Neural progenitor cell (in vitro differentiated cells): ENCODE data around the gene POC1A. TPM values are rescaled to one million over a fixed set of nuclear protein-coding genes. Genes with fewer than 3 reads are reported as not detected.
A peak's percentile ranks its signal among the peaks of the same experiment; 100 is the strongest.
"Not testable (repeated sequence)": the region's sequence is repeated elsewhere in the genome, so short reads cannot be mapped to it uniquely, and the experiment has no call there.

Experiments used
- DNase-seq: peaks from one replicate; pipeline ENCODE4 v3.0.0-alpha.2; 2016; ENCODE audit warnings: low spot score
- H2AFZ ChIP-seq: fragments of 200-600 bp; sonication (generic); replicated peaks from 2 replicates; pipeline ENCODE4 v1.6.1; 2016; ENCODE audit warnings: antibody characterized with exemption
- H3F3A ChIP-seq: fragments of 200-600 bp; sonication (generic); 2 replicates; pipeline ENCODE4 v1.6.1; 2016; ENCODE audit warnings: antibody characterized with exemption, low read depth
- H3K27ac ChIP-seq: fragments of 200-600 bp; sonication (generic); 2 replicates; pipeline ENCODE4 v1.5.1; 2016; ENCODE audit warnings: mild to moderate bottlenecking
- H3K27me3 ChIP-seq: fragments of 200-600 bp; sonication (generic); 2 replicates; pipeline ENCODE4 v1.6.1; 2016; ENCODE audit warnings: mild to moderate bottlenecking, moderate library complexity
- H3K36me3 ChIP-seq: fragments of 200-600 bp; sonication (generic); 2 replicates; pipeline ENCODE4 v1.5.1; 2016
- H3K4me1 ChIP-seq: fragments of 200-600 bp; sonication (generic); 2 replicates; pipeline ENCODE4 v1.6.1; 2016; ENCODE audit warnings: mixed run types
- H3K4me2 ChIP-seq: fragments of 200-600 bp; sonication (generic); 2 replicates; pipeline ENCODE4 v1.6.1; 2016
- H3K4me3 ChIP-seq: fragments of 200-600 bp; sonication (generic); 2 replicates; pipeline ENCODE4 v1.5.1; 2016
- H3K79me2 ChIP-seq: fragments of 200-600 bp; sonication (generic); 2 replicates; pipeline ENCODE4 v1.6.1; 2016; ENCODE audit warnings: low read depth
- H3K9ac ChIP-seq: fragments of 200-600 bp; sonication (generic); 2 replicates; pipeline ENCODE4 v1.6.1; 2016
- H3K9me3 ChIP-seq: fragments of 200-600 bp; sonication (generic); 2 replicates; pipeline ENCODE4 v1.5.1; 2016; ENCODE audit warnings: low read depth
- H4K20me1 ChIP-seq: fragments of 200-600 bp; sonication (generic); 2 replicates; pipeline ENCODE4 v1.6.1; 2016; ENCODE audit warnings: low read depth
- H3K27ac Mint-ChIP-seq: 3 replicates; pipeline ENCODE4 v1.8.0; 2021; ENCODE audit warnings: mixed read lengths
- H3K27me3 Mint-ChIP-seq: 2 replicates; pipeline ENCODE4 v1.8.0; 2022; ENCODE audit warnings: low read depth, mild to moderate bottlenecking, inconsistent platforms, moderate library complexity, mixed read lengths; ENCODE audit not compliant: insufficient read depth
- H3K36me3 Mint-ChIP-seq: 3 replicates; pipeline ENCODE4 v1.8.0; 2021; ENCODE audit warnings: mixed read lengths
- H3K4me1 Mint-ChIP-seq: 3 replicates; pipeline ENCODE4 v1.8.0; 2021; ENCODE audit warnings: mixed read lengths
- H3K4me3 Mint-ChIP-seq: 3 replicates; pipeline ENCODE4 v1.8.0; 2021; ENCODE audit warnings: mild to moderate bottlenecking, moderate library complexity, mixed read lengths
- H3K9me3 Mint-ChIP-seq: 3 replicates; pipeline ENCODE4 v1.8.0; 2020; ENCODE audit warnings: mixed read lengths
- EZH2 ChIP-seq: fragments of 200-600 bp; sonication (generic); IDR thresholded peaks from 2 replicates; pipeline ENCODE4 v1.6.1; 2017; ENCODE audit warnings: antibody characterized with exemption, mild to moderate bottlenecking, moderate library complexity
- EZH2phosphoT487 ChIP-seq: fragments of 200-600 bp; sonication (generic); IDR thresholded peaks from 2 replicates; pipeline ENCODE4 v1.6.1; 2017; ENCODE audit warnings: antibody characterized with exemption
- total RNA-seq: library from RNA; depleted of rRNA; stranded (reverse); fragments of >200 nt; gene quantifications from 2 replicates; pipeline ENCODE4 v1.2.3, GENCODE V29; 2015; ENCODE audit warnings: low replicate concordance
- TF ChIP-seq, protein P1 (sequence below): fragments of 200-600 bp; sonication (generic); IDR thresholded peaks from 2 replicates; pipeline ENCODE4 v1.5.1; 2017; ENCODE audit warnings: antibody characterized with exemption, mild to moderate bottlenecking

POC1A gene
- total RNA-seq, 1 donor from 2014 or later, result 10.3 TPM

DNA sequence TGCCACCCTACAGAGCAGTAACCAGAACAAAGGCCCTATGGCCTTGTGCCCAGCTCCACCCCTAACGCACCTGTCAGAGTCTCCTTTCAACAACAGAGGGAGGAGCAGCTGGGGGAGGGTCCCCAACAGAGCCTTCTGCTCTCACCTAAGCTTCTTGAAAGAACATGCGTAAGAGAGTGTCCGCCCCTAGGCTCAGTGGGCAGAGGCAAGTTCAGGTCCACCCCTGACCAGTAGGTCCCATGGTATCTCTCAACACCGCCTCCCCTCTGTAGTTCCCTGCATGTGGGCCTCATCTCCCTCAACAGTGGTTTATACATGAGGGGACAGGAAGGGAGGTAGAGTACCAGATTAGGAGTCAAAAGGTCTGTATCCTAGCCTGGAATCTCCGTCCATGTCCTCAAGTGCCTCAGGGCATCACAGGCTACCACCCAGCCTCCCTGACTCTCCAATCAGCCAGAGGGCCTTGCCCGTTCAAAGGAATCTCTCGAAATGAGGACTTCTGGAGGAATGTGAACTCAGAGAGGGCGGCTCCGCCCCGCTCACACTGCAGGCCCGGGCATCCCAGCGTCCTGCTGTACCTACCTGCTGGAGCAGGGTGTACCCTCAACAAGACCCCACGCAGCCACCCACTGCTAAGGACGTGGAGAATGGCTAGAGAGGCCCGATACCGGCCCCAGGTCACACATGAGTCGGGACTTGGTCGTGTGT is 680 bp downstream of the POC1A start:
- Histone ChIP-seq H3F3A (peaks cover 17% of the 10 kb centered on the region), H3K4me1 (peaks cover 8% of the 10 kb centered on the region), H3K27ac (no peak overlapping the region), H3K79me2 (peaks cover 31% of the 10 kb centered on the region), H3K9ac (peak overlapping the region; percentile 58), H4K20me1 (peaks cover 4% of the 10 kb centered on the region), H3K4me2 (peak overlapping the region; percentile 91), H3K4me3 (peak overlapping the region; percentile 80), H3K36me3 (no peaks in the 10 kb centered on the region), H3K27me3 (no peaks in the 10 kb centered on the region), H2AFZ (peak overlapping the region; percentile 97), H3K9me3 (no peaks in the 10 kb centered on the region)
- peaks cover 6% of the 10 kb centered on the region for H3K36me3 Mint-ChIP-seq
- H3K27me3 Mint-ChIP-seq, result no peaks in the 10 kb centered on the region
- no peaks in the 10 kb centered on the region for H3K9me3 Mint-ChIP-seq
- peak; percentile 54 for DNase-seq
- H3K4me1 Mint-ChIP-seq, result peaks cover 17% of the 10 kb centered on the region
- peak overlapping the region; percentile 96 for H3K4me3 Mint-ChIP-seq
- no peak for TF ChIP-seq EZH2phosphoT487
- TF ChIP-seq, protein P1, sequence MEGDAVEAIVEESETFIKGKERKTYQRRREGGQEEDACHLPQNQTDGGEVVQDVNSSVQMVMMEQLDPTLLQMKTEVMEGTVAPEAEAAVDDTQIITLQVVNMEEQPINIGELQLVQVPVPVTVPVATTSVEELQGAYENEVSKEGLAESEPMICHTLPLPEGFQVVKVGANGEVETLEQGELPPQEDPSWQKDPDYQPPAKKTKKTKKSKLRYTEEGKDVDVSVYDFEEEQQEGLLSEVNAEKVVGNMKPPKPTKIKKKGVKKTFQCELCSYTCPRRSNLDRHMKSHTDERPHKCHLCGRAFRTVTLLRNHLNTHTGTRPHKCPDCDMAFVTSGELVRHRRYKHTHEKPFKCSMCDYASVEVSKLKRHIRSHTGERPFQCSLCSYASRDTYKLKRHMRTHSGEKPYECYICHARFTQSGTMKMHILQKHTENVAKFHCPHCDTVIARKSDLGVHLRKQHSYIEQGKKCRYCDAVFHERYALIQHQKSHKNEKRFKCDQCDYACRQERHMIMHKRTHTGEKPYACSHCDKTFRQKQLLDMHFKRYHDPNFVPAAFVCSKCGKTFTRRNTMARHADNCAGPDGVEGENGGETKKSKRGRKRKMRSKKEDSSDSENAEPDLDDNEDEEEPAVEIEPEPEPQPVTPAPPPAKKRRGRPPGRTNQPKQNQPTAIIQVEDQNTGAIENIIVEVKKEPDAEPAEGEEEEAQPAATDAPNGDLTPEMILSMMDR, result no peak
- no peak for TF ChIP-seq EZH2
- no peak overlapping the region for H3K27ac Mint-ChIP-seq

DNA sequence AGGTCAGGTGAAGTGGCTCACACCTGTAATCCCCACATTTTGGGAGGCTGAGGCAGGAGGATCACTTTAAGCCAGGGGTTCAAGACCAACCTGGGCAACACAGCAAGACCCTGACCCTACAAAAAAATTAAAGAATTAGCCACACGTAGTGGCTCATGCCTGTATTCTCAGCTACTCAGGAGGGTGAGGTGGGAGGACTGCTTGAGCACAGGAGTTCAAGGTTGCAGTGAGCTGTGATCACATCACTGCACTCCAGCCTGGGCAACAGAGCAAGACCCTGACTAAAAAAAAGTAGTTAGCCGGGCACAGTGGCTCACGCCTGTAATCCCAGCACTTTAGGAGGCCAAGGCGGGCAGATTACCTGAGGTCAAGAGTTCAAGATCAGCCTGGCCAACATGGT is 2.2 kb downstream of the POC1A start:
- not testable (repeated sequence) for H3K27ac ChIP-seq, H3K36me3 ChIP-seq, H3K9me3 ChIP-seq, H3K36me3 Mint-ChIP-seq, H3K27ac Mint-ChIP-seq, H4K20me1 ChIP-seq, H3K9me3 Mint-ChIP-seq, H3K4me1 ChIP-seq, DNase-seq, H3K4me2 ChIP-seq, H3K4me3 ChIP-seq, H3K9ac ChIP-seq, H3K27me3 ChIP-seq, H3K27me3 Mint-ChIP-seq, H2AFZ ChIP-seq
- H3K4me1 Mint-ChIP-seq, result peaks cover 17% of the 10 kb centered on the region
- Histone ChIP-seq H3K79me2 (peaks cover 31% of the 10 kb centered on the region), H3F3A (peaks cover 17% of the 10 kb centered on the region)
- H3K4me3 Mint-ChIP-seq, result peak overlapping the region; percentile 63

DNA sequence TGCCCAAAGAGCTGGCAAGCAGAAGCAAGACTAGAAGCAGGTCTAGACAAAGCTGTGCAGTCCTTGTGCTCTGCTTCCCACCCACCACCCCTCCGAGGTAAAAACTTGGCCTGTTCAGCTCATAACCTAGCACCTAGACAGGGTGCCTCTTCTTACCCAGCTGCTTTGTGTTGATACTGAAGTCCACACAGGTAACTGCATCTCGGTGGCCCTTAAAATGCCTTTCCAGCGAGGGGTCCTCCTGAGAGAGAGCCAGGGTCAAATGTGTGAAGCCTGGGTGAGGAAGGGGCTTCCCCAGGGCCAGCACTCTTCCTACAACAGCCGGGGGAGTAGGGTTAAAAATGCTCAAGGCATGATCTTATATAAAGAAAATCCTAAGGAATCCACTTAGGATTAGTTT is 3.4 kb downstream of the POC1A start:
- H3K27ac Mint-ChIP-seq, result no peak overlapping the region
- H3K36me3 ChIP-seq, result no peaks in the 10 kb centered on the region
- peaks cover 4% of the 10 kb centered on the region for H4K20me1 ChIP-seq
- no peaks in the 10 kb centered on the region for H3K9me3 ChIP-seq
- H3K9ac ChIP-seq, result no peak overlapping the region
- H3K27ac ChIP-seq, result no peak overlapping the region
- H2AFZ ChIP-seq, result no peak overlapping the region
- no peak overlapping the region for H3K4me3 ChIP-seq
- H3K27me3 Mint-ChIP-seq, result no peaks in the 10 kb centered on the region
- H3K36me3 Mint-ChIP-seq, result peaks cover 6% of the 10 kb centered on the region
- H3K4me1 Mint-ChIP-seq, result peaks cover 17% of the 10 kb centered on the region
- H3K27me3 ChIP-seq, result no peaks in the 10 kb centered on the region
- H3K79me2 ChIP-seq, result peaks cover 31% of the 10 kb centered on the region
- H3K9me3 Mint-ChIP-seq, result no peaks in the 10 kb centered on the region
- H3F3A ChIP-seq, result peaks cover 12% of the 10 kb centered on the region
- no peak overlapping the region for H3K4me2 ChIP-seq
- DNase-seq, result no peak
- H3K4me1 ChIP-seq, result peaks cover 8% of the 10 kb centered on the region
- TF ChIP-seq, protein P1, result no peak
- TF ChIP-seq EZH2phosphoT487 (no peak), EZH2 (no peak)
- H3K4me3 Mint-ChIP-seq, result no peak overlapping the region

DNA sequence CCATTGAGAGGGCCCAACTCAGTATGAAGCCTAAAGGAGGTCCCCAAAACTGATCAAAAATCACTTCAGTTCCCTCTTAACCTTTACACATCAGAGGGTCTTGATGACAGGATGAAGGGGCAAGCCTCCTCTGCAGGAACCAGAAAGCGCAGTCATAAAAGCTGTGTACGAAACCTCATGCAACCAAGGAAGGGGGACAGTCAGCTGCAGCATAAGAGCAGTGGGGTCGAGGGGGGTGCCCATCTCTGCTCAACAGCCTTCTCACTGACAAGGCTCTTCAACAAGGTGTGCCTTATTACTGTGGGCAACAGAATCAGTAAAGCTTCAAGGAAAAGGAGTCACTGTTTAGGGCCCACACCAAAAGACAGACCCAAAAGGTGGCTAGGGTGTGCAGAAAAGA is 3.9 kb downstream of the POC1A start:
- Histone ChIP-seq H3K27me3 (no peaks in the 10 kb centered on the region), H2AFZ (no peak overlapping the region), H3K9ac (no peak overlapping the region), H3K4me1 (peaks cover 8% of the 10 kb centered on the region), H3K9me3 (no peaks in the 10 kb centered on the region), H3K27ac (no peak overlapping the region), H3K36me3 (no peaks in the 10 kb centered on the region), H3K4me3 (no peak overlapping the region), H3F3A (peaks cover 12% of the 10 kb centered on the region), H3K4me2 (no peak overlapping the region), H3K79me2 (peaks cover 31% of the 10 kb centered on the region), H4K20me1 (peaks cover 4% of the 10 kb centered on the region)
- DNase-seq, result no peak
- no peak overlapping the region for H3K27ac Mint-ChIP-seq
- H3K27me3 Mint-ChIP-seq, result no peaks in the 10 kb centered on the region
- H3K4me1 Mint-ChIP-seq, result peaks cover 15% of the 10 kb centered on the region
- H3K9me3 Mint-ChIP-seq, result no peaks in the 10 kb centered on the region
- no peak overlapping the region for H3K4me3 Mint-ChIP-seq
- TF ChIP-seq EZH2phosphoT487, result no peak
- TF ChIP-seq, protein P1, result no peak
- TF ChIP-seq EZH2, result no peak
- H3K36me3 Mint-ChIP-seq, result peaks cover 6% of the 10 kb centered on the region
